ENCODE data around the gene DEPDC4.
A peak's percentile ranks its signal among the peaks of the same experiment; 100 is the strongest.
"Not testable (repeated sequence)": the region's sequence is repeated elsewhere in the genome, so short reads cannot be mapped to it uniquely, and the experiment has no call there.

The DEPDC4 gene

DNA sequence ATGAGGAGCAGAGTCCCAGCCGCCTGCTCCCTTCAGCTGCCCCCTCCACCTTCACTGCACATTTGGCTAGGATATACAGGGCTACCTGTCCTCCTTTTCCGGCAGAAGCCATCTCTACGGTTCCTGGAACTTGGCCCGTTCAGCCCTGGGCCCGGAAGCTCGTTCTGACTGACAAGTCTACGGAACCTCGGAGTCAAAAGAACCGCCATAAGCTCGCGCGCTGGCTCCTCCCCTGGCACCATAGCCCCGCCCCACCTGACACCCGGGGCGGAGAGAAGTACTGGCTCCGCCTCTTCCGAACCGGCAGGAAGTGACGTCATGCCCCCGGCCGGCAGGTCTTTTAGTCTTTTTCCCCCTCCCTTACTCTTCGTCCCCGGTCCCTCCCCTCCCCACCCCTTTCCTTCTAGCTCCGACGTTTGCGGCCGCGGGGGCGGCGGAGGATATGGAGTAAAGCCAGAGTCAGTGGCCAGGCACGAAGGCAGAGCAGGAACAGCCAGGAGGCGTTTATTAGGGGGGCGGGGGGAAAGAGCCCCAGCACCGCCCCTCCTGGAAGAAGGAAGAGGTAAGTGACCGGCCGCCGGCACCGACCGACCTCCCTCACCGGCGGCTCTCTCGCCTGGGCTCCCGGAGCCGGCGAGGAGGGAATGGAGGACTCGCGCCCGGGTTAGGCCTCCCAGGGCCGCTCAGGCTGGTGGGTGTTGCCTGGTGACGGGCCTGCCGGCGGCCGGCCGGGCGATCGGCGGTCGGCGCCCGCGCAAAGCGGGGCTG lies at the start of gene DEPDC4, which contains the start of gene SCYL2:
Gene DEPDC4, minus strand, starts transcription at position 245 of the 768 bp plus-strand sequence. Its CDS starts 3 bp downstream, at position 242.
Gene SCYL2, plus strand, starts transcription at position 343 of the 768 bp plus-strand sequence. CDS start 15,794 bp downstream, outside the sequence.
- Histone ChIP-seq H3K27me3 (ENCODE audit: control insufficient read depth, insufficient read depth, low read length) (no peaks in the 10 kb centered on the region), H3K4me1 (ENCODE audit: control insufficient read depth, insufficient read depth, low read length) (peaks cover 22% of the 10 kb centered on the region), H3K9ac (ENCODE audit: low read length) (peak within 1 kb of the TSS; percentile 96), H3K9me3 (ENCODE audit: control insufficient read depth, low read length) (no peaks in the 10 kb centered on the region), H3K36me3 (ENCODE audit: control insufficient read depth, insufficient read depth, low read length) (no peaks in the 10 kb centered on the region), H3K4me3 (ENCODE audit: low read length) (peak within 1 kb of the TSS; percentile 58)

DNA sequence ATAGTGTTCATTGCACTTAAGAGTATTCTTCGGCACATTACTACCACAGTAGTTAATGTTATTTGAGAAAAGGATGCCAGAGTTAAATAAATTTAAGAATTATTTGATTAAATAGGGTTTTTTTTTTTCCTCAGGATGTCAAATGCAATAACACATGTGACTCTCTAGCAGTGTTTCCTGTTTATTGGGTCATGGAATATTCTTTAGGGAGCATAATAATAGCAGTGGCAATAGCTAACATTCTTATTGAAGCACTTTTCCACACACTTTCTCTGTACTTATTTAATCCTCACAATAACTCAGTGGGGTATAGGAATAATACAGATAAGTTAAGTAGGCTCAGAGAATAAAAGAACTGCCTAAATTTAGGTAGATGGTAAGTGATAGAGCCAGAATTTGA lies 44.4 kb upstream of the DEPDC4 start:
- Histone ChIP-seq H3K9ac (ENCODE audit: low read length) (no peak overlapping the region), H3K36me3 (ENCODE audit: control insufficient read depth, insufficient read depth, low read length) (no peaks in the 10 kb centered on the region), H3K27me3 (ENCODE audit: control insufficient read depth, insufficient read depth, low read length) (no peaks in the 10 kb centered on the region), H3K9me3 (ENCODE audit: control insufficient read depth, low read length) (no peaks in the 10 kb centered on the region), H3K4me3 (ENCODE audit: low read length) (no peak overlapping the region), H3K4me1 (ENCODE audit: control insufficient read depth, insufficient read depth, low read length) (no peaks in the 10 kb centered on the region)

DNA sequence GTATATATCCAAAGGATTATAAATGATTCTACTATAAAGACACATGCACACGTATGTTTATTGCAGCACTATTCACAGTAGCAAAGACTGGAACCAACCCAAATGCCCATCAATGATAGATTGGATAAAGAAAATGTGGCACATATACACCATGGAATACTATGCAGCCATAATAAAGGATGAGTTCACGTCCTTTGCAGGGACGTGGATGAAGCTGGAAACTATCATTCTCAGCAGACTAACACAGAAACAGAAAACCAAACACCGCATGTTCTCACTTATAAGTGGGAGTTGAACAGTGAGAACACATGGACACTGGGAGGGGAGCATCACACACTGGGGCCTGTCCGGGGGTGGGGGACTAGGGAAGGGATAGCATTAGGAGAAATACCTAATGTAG lies 41.3 kb upstream of the DEPDC4 start:
- not testable (repeated sequence) for H3K9me3 ChIP-seq (ENCODE audit: control insufficient read depth, low read length); H3K36me3 ChIP-seq (ENCODE audit: control insufficient read depth, insufficient read depth, low read length); H3K27me3 ChIP-seq (ENCODE audit: control insufficient read depth, insufficient read depth, low read length); H3K9ac ChIP-seq (ENCODE audit: low read length); H3K4me3 ChIP-seq (ENCODE audit: low read length); H3K4me1 ChIP-seq (ENCODE audit: control insufficient read depth, insufficient read depth, low read length)

DNA sequence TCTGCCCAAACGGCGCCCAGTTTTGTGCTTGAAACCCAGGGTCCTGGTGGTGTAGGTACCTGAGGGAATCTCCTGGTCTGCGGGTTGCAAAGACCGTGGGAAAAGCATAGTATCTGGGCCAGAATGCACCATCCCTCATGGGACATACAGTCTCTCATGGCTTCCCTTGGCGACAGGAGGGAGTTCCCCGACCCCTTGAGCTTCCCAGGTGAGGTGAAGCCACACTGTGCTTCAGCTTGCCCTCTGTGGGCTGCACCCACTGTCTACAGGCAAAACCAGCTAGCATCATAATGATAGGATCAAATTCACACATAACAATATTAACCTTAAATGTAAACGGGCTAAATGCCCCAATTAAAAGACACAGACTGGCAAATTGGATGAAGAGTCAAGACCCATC lies 37.5 kb upstream of the DEPDC4 start:
- not testable (repeated sequence) for H3K36me3 ChIP-seq (ENCODE audit: control insufficient read depth, insufficient read depth, low read length); H3K27me3 ChIP-seq (ENCODE audit: control insufficient read depth, insufficient read depth, low read length); H3K9ac ChIP-seq (ENCODE audit: low read length); H3K9me3 ChIP-seq (ENCODE audit: control insufficient read depth, low read length); H3K4me1 ChIP-seq (ENCODE audit: control insufficient read depth, insufficient read depth, low read length); H3K4me3 ChIP-seq (ENCODE audit: low read length)

DNA sequence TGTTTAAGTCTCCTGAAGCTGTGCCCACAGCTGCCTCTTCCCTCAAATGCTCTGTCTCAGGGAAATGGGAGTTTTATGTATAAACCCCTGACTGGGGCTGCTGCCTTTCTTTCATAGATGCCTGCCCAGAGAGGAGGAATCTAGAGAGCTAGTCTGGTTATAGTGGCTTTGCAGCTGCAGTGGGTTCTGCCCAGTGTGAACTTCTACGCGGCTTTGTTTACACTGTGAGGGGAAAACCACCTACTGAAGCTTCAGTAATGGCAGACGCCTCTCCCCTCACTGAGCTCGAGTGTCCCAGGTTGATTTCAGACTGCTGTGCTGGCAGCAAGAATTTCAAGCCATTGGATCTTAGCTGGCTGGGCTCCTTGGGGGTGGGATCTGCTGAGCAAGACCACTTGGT lies 37.0 kb upstream of the DEPDC4 start:
- H3K27me3 ChIP-seq (ENCODE audit: control insufficient read depth, insufficient read depth, low read length), result no peaks in the 10 kb centered on the region
- no peaks in the 10 kb centered on the region for H3K36me3 ChIP-seq (ENCODE audit: control insufficient read depth, insufficient read depth, low read length)
- no peak overlapping the region for H3K9ac ChIP-seq (ENCODE audit: low read length)
- no peaks in the 10 kb centered on the region for H3K9me3 ChIP-seq (ENCODE audit: control insufficient read depth, low read length)
- H3K4me1 ChIP-seq (ENCODE audit: control insufficient read depth, insufficient read depth, low read length), result no peaks in the 10 kb centered on the region
- H3K4me3 ChIP-seq (ENCODE audit: low read length), result no peak overlapping the region

DNA sequence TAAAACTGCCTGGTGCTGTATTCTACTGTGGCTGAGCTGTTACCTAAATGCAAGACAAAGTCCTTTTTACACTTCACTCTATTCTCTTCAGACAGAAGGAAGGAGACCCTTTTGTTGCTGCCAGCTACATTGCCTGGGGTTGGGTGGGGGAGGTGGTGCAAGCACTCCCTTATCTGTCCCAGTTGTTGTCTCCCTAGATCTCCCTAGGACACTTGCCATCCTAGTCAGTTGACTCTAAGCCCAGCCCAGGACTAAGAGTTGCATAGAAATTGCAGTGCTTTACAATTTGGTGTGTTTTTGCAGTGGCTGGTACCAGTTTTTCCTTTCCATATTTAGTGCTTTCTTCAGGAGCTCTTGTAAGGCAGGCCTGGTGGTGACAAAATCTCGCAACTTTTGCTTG lies 35.2 kb upstream of the DEPDC4 start:
- Histone ChIP-seq H3K27me3 (ENCODE audit: control insufficient read depth, insufficient read depth, low read length) (no peaks in the 10 kb centered on the region), H3K36me3 (ENCODE audit: control insufficient read depth, insufficient read depth, low read length) (no peaks in the 10 kb centered on the region)

DNA sequence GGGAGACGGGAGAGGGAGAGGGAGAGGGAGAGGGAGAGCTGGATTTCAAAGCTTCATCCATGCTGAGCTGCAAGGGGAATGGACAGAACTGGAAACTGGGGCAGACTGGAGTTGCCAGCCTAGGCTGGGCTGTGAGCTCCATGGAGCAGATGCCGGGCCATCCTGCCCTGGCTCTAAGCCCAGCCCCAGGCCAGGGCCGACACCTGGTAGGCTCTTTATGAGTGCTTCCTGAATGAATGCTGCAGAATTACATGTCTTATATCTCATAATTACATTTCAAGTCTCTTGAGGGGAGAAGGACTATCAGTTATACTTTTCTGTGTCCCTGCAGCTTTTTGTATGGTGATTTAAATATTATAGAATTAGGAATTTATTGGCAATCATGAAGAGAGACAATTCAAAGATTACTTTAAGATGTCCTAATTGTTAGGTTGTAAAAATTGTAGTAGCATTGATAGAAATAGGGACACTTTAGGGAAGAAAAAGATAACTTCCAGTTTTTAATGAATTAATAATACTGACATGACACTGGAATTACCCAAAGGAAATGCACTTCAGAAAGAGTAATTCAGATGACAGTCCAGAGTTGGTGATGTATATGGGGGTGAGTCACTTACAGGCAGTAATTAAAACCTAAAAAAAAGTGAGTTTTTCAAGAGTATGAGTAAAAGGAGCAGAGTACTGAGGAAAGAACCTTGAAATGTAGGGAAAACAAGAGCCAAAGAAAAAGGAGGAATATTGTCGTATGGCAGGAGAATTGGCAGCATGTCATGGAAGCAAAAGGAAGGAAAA lies 29.1 kb upstream of the DEPDC4 start:
- Histone ChIP-seq H3K36me3 (ENCODE audit: control insufficient read depth, insufficient read depth, low read length) (no peaks in the 10 kb centered on the region), H3K9ac (ENCODE audit: low read length) (no peak overlapping the region), H3K9me3 (ENCODE audit: control insufficient read depth, low read length) (no peaks in the 10 kb centered on the region), H3K27me3 (ENCODE audit: control insufficient read depth, insufficient read depth, low read length) (no peaks in the 10 kb centered on the region), H3K4me3 (ENCODE audit: low read length) (no peak overlapping the region), H3K4me1 (ENCODE audit: control insufficient read depth, insufficient read depth, low read length) (no peaks in the 10 kb centered on the region)

More for the DNA sequence above, 35.2 kb upstream of the DEPDC4 start:
- Histone ChIP-seq H3K4me1 (ENCODE audit: control insufficient read depth, insufficient read depth, low read length) (no peaks in the 10 kb centered on the region), H3K9ac (ENCODE audit: low read length) (no peak overlapping the region), H3K4me3 (ENCODE audit: low read length) (no peak overlapping the region), H3K9me3 (ENCODE audit: control insufficient read depth, low read length) (no peaks in the 10 kb centered on the region)

DNA sequence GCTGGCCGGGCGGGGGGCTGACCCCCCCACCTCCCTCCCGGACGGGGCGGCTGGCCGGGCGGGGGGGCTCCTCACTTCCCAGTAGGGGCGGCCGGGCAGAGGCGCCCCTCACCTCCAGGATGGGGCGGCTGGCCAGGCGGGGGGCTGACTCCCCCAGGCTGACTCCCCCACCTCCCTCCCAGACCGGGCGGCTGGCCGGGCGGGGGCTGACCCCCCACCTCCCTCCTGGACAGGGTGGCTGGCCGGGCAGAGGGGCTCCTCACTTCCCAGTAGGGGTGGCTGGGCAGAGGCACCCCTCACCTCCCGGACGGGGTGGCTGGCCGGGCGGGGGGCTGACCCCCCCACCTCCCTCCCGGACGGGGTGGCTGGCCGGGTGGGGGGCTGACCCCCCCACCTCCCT lies 27.5 kb upstream of the DEPDC4 start:
- H3K9ac ChIP-seq (ENCODE audit: low read length); H3K4me3 ChIP-seq (ENCODE audit: low read length); H3K27me3 ChIP-seq (ENCODE audit: control insufficient read depth, insufficient read depth, low read length); H3K4me1 ChIP-seq (ENCODE audit: control insufficient read depth, insufficient read depth, low read length); H3K9me3 ChIP-seq (ENCODE audit: control insufficient read depth, low read length); H3K36me3 ChIP-seq (ENCODE audit: control insufficient read depth, insufficient read depth, low read length): not testable (repeated sequence)

DNA sequence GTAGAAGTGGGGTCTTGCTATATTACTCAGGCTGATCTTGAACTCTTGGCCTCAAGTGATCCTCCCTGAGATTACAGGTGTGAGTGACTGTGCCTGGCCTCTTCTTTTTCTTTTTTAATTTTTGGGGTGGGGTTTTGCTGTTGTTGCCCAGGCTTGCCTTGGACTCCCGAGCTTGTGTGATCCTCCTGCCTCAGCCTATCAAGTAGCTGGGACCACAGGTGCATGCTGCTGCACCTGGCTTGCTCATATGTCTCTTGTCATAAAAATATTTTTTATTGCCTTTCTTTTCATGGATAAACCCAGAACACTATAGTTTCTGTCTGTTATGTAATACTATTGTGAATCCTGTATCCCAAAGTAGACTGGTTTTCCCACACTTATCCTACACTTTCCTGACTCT lies 26.1 kb upstream of the DEPDC4 start:
- H3K9me3 ChIP-seq (ENCODE audit: control insufficient read depth, low read length), result no peaks in the 10 kb centered on the region
- no peaks in the 10 kb centered on the region for H3K27me3 ChIP-seq (ENCODE audit: control insufficient read depth, insufficient read depth, low read length)
- no peak overlapping the region for H3K9ac ChIP-seq (ENCODE audit: low read length)
- no peaks in the 10 kb centered on the region for H3K4me1 ChIP-seq (ENCODE audit: control insufficient read depth, insufficient read depth, low read length)
- H3K4me3 ChIP-seq (ENCODE audit: low read length), result no peak overlapping the region
- no peaks in the 10 kb centered on the region for H3K36me3 ChIP-seq (ENCODE audit: control insufficient read depth, insufficient read depth, low read length)

DNA sequence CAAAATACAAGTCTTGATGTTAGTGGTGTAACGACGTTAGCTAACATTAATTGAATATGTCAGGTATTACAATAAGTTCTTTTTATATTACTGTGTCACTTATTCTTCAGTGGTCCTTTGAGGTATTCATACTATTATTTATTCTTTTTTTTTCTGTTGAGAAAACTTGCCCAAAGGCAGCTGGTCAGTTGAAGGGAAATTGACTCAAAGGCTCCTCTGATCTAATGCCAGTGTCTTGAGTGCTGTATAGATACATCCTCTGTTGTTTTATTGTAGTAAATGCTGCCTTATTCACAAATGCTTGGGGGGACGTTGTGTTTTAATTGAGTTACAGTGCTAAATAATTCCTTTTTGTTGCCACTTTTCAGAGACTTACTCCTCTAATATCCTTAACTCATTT lies 23.1 kb upstream of the DEPDC4 start:
- no peaks in the 10 kb centered on the region for H3K36me3 ChIP-seq (ENCODE audit: control insufficient read depth, insufficient read depth, low read length)
- no peaks in the 10 kb centered on the region for H3K4me1 ChIP-seq (ENCODE audit: control insufficient read depth, insufficient read depth, low read length)
- no peaks in the 10 kb centered on the region for H3K27me3 ChIP-seq (ENCODE audit: control insufficient read depth, insufficient read depth, low read length)
- H3K9me3 ChIP-seq (ENCODE audit: control insufficient read depth, low read length), result no peaks in the 10 kb centered on the region
- no peak overlapping the region for H3K4me3 ChIP-seq (ENCODE audit: low read length)
- H3K9ac ChIP-seq (ENCODE audit: low read length), result no peak overlapping the region

DNA sequence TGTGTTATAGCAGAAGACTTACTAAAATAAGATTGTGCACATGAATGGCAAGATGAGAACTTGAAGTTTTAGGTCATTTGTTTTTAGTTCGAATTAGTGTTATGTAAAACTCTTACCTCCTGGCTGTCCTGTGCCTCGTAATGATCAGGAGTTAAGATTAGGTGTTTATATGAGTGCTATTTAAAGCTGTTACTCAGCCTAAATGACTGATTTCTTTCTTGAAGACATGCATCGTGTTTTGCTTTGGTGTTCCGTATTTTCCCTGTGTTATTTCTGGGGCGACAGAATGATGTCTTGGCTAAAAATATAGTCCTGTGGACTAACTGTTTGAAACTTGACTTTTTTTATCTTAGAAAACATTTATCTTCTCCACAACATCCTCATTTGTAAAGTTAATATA lies 22.2 kb upstream of the DEPDC4 start:
- no peak overlapping the region for H3K9ac ChIP-seq (ENCODE audit: low read length)
- H3K27me3 ChIP-seq (ENCODE audit: control insufficient read depth, insufficient read depth, low read length), result no peaks in the 10 kb centered on the region
- no peak overlapping the region for H3K4me3 ChIP-seq (ENCODE audit: low read length)
- H3K4me1 ChIP-seq (ENCODE audit: control insufficient read depth, insufficient read depth, low read length), result no peaks in the 10 kb centered on the region
- no peaks in the 10 kb centered on the region for H3K36me3 ChIP-seq (ENCODE audit: control insufficient read depth, insufficient read depth, low read length)
- H3K9me3 ChIP-seq (ENCODE audit: control insufficient read depth, low read length), result no peaks in the 10 kb centered on the region

DNA sequence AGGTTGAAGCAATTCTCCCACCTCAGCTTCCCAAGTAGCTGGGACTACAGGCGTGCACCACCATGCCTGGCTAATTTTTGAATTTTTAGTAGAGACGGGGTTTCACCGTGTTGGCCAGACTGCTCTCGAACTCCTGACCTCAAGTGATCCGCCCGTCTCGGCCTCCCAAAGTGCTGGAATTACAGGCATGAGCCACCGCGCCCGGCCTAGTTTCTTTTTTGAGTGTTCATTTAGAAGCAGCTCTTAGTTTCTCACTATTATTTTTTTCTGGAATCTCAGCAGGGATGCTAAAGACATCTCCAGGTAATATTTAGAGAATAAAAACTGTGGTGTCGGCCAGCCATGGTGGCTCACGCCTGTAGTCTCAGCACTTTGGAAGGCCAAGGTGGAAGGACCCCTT lies 17.7 kb upstream of the DEPDC4 start:
- H3K36me3 ChIP-seq (ENCODE audit: control insufficient read depth, insufficient read depth, low read length); H3K9ac ChIP-seq (ENCODE audit: low read length); H3K27me3 ChIP-seq (ENCODE audit: control insufficient read depth, insufficient read depth, low read length); H3K4me3 ChIP-seq (ENCODE audit: low read length); H3K4me1 ChIP-seq (ENCODE audit: control insufficient read depth, insufficient read depth, low read length); H3K9me3 ChIP-seq (ENCODE audit: control insufficient read depth, low read length): not testable (repeated sequence)
